GM19035 (cell line): ENCODE results near the gene MSH3.
"Not testable (repeated sequence)": the region's sequence is repeated elsewhere in the genome, so short reads cannot be mapped to it uniquely, and the experiment has no call there.

Experiments used
- ATAC-seq: cut with Tn5 transposase; IDR thresholded peaks from one replicate; pipeline ENCODE4 v1.9.1; 2021; ENCODE audit not compliant: unreplicated experiment

The MSH3 gene

GRCh38 chr5:80884086-80884813 lies 229.8 kb downstream of the MSH3 start:
- no peak for ATAC-seq

GRCh38 chr5:80884929-80885328 lies 230.5 kb downstream of the MSH3 start:
- no peak for ATAC-seq

GRCh38 chr5:80885396-80886000 lies 231.0 kb downstream of the MSH3 start:
- ATAC-seq: no peak

DNA sequence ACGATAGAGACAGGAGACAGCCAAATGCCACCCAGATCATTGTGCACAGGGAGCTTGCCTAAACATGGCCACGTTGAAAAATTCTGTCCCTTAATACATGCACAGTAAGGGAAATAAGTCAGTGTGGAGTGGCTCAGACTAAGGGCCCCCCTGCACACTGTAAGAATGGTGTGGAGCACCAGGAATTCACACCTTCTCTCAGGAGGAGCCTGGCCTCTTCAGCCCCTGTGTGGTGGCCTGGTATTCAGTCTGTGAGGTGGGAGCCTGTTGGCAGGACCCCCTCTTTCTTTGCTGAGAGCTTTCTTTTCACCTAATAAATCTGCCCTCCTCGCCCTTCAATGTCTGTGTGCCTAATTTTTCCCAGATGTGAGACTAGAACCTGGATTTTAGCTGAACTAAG lies 239.6 kb downstream of the MSH3 start:
- no peak for ATAC-seq

DNA sequence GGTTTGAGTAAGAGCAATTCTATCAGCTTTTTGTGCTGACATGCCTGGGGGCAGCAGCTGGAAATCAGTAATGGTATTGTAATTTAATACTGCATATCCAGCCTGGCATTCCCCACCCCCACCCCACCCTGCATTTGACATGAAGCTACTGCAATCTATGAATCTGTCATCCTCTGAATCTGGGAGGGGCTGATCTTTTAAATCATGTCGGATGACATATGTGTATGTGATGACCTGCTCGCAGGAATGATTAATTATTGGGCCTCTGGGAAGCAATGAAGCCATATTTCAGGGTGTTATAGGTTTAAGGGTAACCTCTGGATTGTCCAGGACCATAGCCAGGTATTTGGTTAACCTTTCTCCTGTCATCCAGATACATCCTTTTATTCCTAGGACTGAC lies 241.1 kb downstream of the MSH3 start:
- no peak for ATAC-seq

DNA sequence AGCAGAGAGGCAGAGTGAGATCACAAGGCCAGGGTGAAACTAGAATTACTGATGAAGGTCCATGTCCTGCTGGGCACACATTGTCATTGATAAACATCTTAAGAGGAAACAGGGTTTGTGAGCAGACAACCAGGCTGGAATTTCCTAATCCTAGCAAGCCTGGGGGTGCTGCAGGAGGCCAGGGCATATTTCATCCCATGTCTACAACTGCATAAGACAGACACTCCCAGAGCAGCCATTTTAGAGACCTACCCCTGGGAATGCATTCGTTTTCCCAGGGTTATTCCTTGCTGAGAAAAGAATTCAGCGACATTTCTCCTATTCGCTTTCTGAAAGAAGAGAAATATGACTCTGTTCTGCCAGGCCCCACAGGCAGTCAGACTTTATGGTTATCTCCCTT lies 248.2 kb downstream of the MSH3 start:
- not testable (repeated sequence) for ATAC-seq

DNA sequence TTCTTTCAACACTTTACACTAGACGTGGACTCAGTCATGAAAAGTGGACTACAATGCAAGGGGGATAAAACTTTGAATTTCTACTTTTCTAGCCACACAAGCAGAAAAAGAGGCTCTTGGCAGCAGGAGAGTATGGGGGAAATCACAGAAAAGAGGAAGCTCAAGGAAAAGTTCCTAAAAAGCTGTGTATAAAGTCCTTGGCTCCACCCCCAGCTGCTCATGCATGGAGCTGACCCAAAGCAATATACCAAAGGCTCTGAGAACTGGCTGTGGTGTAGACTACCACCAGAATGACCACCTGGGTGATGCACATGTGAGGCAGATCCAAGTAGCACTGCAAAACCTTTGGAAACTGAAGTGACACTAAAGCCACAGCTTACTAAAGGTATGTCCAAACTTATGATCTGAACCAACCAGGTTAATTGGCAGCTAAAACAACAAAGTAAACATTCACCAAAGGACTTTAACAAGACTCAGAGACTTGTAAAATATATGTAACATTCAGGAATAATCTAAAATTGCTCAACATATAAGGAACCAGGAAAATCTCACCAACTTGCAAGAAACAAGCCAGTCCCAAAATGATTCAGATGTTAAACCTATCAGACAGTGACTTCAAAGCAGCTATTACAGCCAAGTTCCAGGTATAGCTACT lies 250.2 kb downstream of the MSH3 start:
- ATAC-seq: no peak

GRCh38 chr5:80905405-80905804 lies 251.0 kb downstream of the MSH3 start:
- ATAC-seq: no peak

DNA sequence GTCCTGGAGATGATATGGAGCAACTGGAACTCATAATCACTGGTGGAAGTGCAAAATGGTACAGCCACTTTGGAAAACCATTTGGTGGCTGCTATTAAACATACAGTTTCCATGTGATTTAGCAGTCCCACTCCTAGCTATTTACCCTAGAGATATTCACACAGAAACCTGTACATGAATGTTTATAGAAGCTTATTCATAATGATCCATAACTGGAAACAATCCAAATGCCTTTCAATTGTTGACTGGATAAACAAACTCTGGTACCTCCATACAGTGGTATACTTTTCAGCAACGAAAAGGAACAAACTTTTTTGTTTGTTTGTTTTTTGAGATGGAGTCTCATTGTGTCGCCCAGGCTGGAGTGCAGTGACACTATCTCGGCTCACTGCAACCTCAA lies 258.0 kb downstream of the MSH3 start:
- ATAC-seq: no peak

GRCh38 chr5:80915716-80916115 lies 261.3 kb downstream of the MSH3 start:
- ATAC-seq: no peak

GRCh38 chr5:80916676-80917075 lies 262.2 kb downstream of the MSH3 start:
- ATAC-seq: no peak

DNA sequence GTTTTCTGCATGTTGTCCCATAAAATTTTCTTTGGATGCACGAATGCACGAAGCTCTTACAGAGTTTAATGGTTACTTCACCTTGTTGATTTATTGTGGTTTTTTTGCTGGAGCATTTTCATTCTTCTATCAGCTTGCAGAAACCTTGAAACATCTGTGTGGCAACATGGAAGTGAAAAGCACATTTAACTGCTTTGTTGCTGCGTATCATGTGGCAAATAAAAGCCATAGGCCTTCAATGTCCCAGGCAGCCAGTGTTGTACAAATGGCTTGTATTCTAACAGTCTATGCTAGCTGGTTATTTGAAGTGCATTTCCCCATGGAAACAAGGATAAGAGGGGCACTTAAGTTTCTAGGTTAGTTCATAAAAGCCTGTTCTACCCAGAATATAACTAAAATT lies 263.2 kb downstream of the MSH3 start:
- no peak for ATAC-seq

DNA sequence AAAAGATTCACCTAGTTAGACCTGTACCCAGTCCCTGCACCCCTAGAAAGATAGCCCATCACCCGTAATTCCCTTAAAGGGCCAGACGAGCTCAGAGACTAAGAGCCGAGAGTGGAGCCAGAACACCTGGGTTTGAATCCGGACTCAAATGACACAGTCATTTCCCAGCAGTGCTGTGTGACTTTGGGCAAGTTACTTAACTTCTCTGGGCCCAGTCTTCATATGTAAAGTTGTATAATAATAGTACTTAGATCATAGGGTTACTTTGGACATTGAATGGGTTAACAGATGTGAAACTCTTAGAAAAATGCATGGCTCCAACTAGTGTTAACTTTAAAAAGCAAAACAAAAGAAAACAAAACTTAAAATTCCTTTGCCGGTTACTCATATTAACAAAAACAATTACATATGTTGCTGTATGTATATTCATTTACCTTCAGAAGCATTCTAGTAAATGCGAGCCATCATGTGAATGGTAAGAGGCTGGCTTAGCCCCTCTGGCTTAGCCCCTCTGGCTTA lies 265.3 kb downstream of the MSH3 start:
- no peak for ATAC-seq

DNA sequence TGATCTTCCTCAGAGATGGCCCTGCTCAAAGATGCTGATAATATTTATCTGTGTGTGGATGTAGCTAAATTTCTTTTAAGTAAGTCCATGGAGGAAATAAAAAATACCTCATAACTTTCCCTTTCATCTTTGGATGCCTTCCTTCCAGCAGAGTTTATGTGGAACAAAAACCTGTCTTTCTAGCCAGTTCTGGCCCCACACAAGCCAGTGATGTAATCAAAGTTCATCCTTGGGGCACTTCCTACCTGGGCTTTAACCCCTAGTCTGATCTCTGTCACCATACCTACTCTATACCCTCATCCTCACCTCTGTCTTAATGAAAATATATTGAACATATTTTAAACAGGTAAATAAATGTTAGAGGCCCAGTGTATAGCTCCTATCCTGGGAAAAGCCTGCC lies 265.9 kb downstream of the MSH3 start:
- no peak for ATAC-seq

DNA sequence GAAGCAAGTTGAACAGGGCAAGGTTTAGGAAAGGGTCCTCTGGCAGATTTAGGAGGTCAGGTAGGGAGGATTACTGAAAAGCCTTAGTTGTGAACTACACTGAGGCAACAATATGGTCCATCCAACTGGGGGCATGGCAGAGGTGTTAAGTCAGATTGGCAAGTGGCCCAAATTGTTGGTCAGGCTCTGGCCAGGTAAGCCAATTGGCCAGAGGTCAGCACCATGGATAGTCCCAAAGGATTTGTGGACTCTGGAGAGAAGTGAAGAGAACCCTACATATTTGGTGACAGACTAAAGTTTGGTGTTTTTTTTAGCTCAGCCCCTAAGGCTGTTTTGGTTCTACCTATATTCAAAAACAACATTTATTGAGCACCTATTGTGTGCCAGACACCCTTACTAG lies 266.6 kb downstream of the MSH3 start:
- ATAC-seq: no peak

- no peak for ATAC-seq
Observed at GRCh38 chr5:80925931-80926330, 271.5 kb downstream of the MSH3 start.
